Measurements from ENCODE around the gene CABP2. TPM values are rescaled to one million over a fixed set of nuclear protein-coding genes. Genes with fewer than 3 reads are reported as not detected.

The CABP2 gene
- total RNA-seq, 2 donors from 2014 or later = not detected

DNA sequence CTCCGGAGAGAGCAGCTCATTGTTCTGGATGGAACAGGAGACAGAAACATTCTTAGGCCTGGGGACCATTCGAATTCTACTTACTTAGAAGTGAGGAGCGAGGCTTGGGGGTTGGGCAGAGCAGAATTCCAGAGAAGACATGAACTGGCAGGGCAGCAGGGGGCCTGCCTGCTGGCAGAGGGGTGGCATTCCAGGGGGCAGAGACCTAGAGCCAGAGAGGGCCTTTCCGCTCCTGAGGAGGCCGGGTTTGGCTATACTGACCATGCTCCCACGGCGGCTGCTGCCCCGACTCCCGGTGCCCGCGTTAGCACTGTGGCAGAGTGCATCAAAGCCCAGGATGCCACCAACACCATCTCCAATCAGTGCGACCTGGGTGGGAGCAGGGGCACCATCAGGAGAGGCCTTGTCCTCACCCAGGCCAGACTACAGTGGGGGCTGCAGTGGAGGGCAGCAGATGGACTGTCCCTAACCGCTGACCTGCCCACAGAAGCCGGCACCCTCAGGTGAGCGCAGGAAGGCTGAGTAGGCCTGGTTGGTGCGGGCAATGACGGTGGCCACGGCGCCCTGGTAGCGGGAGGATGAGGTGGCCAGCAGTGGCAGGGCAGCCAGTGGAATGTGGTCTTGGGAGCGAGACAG, 25.5 kb downstream of the CABP2 start:
- Histone ChIP-seq H3K9ac (ENCODE audit: extremely low read depth, low read length, poor library complexity, severe bottlenecking) (no peak overlapping the region), H3K4me3 (ENCODE audit: low read length) (no peak overlapping the region), H3K9me3 (ENCODE audit: control insufficient read depth, low read length) (no peaks in the 10 kb centered on the region), H3K4me1 (ENCODE audit: control insufficient read depth, insufficient read depth, low read length) (no peaks in the 10 kb centered on the region), H3K27ac (ENCODE audit: low read depth, low read length) (no peak overlapping the region), H3K27me3 (ENCODE audit: control insufficient read depth, insufficient read depth, low read length, poor library complexity, severe bottlenecking) (no peaks in the 10 kb centered on the region), H3K36me3 (ENCODE audit: control insufficient read depth, insufficient read depth, low read length) (peaks cover 23% of the 10 kb centered on the region)
- H3K4me3 Mint-ChIP-seq = no peak overlapping the region
- DNase-seq = no peak
- no peaks in the 10 kb centered on the region for H3K27me3 Mint-ChIP-seq (ENCODE audit: insufficient read depth)
- 94 to 96% methylated on average over 3 to 21 of the region's 21 CpGs for WGBS, 2 experiments (ENCODE audit: insufficient coverage in 1 of 2, insufficient read length in 1 of 2)
- peaks cover 32% of the 10 kb centered on the region for H3K36me3 Mint-ChIP-seq (ENCODE audit: low read depth)
- no peak overlapping the region for H3K27ac Mint-ChIP-seq
- no peak for TF ChIP-seq CTCF (conservative IDR thresholded peaks at IDR 0.05)
- H3K9me3 Mint-ChIP-seq = no peaks in the 10 kb centered on the region
- no peaks in the 10 kb centered on the region for H3K4me1 Mint-ChIP-seq

- H3K4me1 Mint-ChIP-seq = no peaks in the 10 kb centered on the region
- no peak overlapping the region for H3K27ac Mint-ChIP-seq
- H3K27me3 ChIP-seq (ENCODE audit: control insufficient read depth, insufficient read depth, low read length, poor library complexity, severe bottlenecking) = no peaks in the 10 kb centered on the region
- H3K4me3 ChIP-seq (ENCODE audit: low read length) = no peak overlapping the region
- no peak for TF ChIP-seq CTCF (conservative IDR thresholded peaks at IDR 0.05)
- no peak overlapping the region for H3K4me3 Mint-ChIP-seq
- WGBS, 2 experiments (ENCODE audit: insufficient coverage in 1 of 2, insufficient read length in 1 of 2) = 95 to 96% methylated on average over 6 to 12 of the region's 12 CpGs
- no peak overlapping the region for H3K27ac ChIP-seq (ENCODE audit: low read depth, low read length)
- no peaks in the 10 kb centered on the region for H3K4me1 ChIP-seq (ENCODE audit: control insufficient read depth, insufficient read depth, low read length)
- H3K27me3 Mint-ChIP-seq (ENCODE audit: insufficient read depth) = no peaks in the 10 kb centered on the region
- no peak overlapping the region for H3K9ac ChIP-seq (ENCODE audit: extremely low read depth, low read length, poor library complexity, severe bottlenecking)
- H3K9me3 ChIP-seq (ENCODE audit: control insufficient read depth, low read length) = no peaks in the 10 kb centered on the region
- DNase-seq = no peak
- H3K36me3 ChIP-seq (ENCODE audit: control insufficient read depth, insufficient read depth, low read length) = peaks cover 17% of the 10 kb centered on the region
- no peaks in the 10 kb centered on the region for H3K9me3 Mint-ChIP-seq
- H3K36me3 Mint-ChIP-seq (ENCODE audit: low read depth) = peaks cover 30% of the 10 kb centered on the region
Observed at GRCh38 chr11:67496113-67496512, 27.1 kb downstream of the CABP2 start.

DNA sequence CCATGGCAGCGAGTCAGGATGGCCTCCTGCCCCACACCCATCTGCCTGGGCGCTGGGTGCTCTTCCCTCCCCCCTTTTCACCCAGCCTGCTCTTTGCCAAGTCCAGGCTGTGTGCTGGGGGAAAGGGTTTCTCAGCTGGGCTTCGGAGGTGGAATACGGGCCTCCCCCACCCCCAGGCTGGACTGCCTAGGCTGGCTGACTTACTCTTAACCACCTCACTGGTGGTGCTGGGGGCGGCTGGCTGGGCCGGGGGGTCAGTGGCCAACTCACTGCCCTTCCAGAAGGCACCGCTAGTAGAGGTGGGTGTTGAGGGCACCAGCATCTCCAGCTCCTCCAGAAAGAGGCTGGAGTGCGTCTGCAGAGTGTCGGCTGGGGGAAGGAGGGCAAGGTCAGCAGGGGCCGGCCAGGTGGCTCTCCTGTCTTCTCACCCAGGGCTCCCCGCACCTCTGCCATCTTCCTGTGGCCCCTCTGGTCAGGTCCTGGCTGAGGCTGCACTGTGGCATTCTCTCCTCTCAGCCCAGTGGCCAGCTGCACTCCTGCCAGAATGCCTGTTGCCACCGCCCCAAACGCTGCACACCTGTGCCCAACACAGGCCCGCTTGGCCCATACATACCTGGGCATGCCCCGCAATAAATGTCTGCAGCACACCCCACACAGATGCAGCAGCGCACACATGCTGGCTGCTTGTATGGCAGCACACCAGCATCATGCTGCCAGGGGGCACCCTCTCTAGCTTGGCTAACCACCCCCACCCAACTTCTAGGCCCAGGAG, 27.8 kb downstream of the CABP2 start:
- Mint-ChIP-seq H3K4me3 (no peak overlapping the region), H3K9me3 (no peaks in the 10 kb centered on the region), H3K4me1 (no peaks in the 10 kb centered on the region), H3K36me3 (ENCODE audit: low read depth) (peaks cover 25% of the 10 kb centered on the region), H3K27ac (no peak overlapping the region), H3K27me3 (ENCODE audit: insufficient read depth) (no peaks in the 10 kb centered on the region)
- Histone ChIP-seq H3K4me1 (ENCODE audit: control insufficient read depth, insufficient read depth, low read length) (no peaks in the 10 kb centered on the region), H3K9me3 (ENCODE audit: control insufficient read depth, low read length) (no peaks in the 10 kb centered on the region), H3K9ac (ENCODE audit: extremely low read depth, low read length, poor library complexity, severe bottlenecking) (no peak overlapping the region), H3K27ac (ENCODE audit: low read depth, low read length) (no peak overlapping the region), H3K36me3 (ENCODE audit: control insufficient read depth, insufficient read depth, low read length) (peaks cover 11% of the 10 kb centered on the region), H3K4me3 (ENCODE audit: low read length) (no peak overlapping the region), H3K27me3 (ENCODE audit: control insufficient read depth, insufficient read depth, low read length, poor library complexity, severe bottlenecking) (no peaks in the 10 kb centered on the region)
- no peak for TF ChIP-seq CTCF (conservative IDR thresholded peaks at IDR 0.05)
- no peak for DNase-seq
- 95 to 96% methylated on average over 9 to 14 of the region's 16 CpGs for WGBS, 2 experiments (ENCODE audit: insufficient coverage in 1 of 2, insufficient read length in 1 of 2)

Data from endodermal cell (in vitro differentiated cells).